Lower leg skin (tissue), 4 donors: Measurements from ENCODE around the gene C1QTNF1. TPM values are rescaled to one million over a fixed set of nuclear protein-coding genes. Genes with fewer than 3 reads are reported as not detected.

Experiments used
- DNase-seq, 2 donors: peaks; one replicate each; pipeline ENCODE4 v3.0.0-alpha.2; 2019; ENCODE audit warnings: low spot score in 2 of 2
- H3K4me3 ChIP-seq: fragments of 200-600 bp; sonication (generic); 2 replicates; pipeline ENCODE4 v1.5.1; 2017; ENCODE audit warnings: mild to moderate bottlenecking, low read depth; ENCODE audit not compliant: poor library complexity, severe bottlenecking
- POLR2A ChIP-seq, 2 donors: fragments of 450-650 bp; IDR thresholded peaks; one replicate each; pipeline ENCODE4 v1.6.1; 2016 to 2017; ENCODE audit warnings: antibody characterized with exemption in 2 of 2, mild to moderate bottlenecking in 1 of 2, moderate library complexity in 1 of 2
- WGBS, 2 donors: methylation state at CpG; one replicate each; pipeline ENCODE4 v1.1.5; 2018; 5-methylcytosine and 5-hydroxymethylcytosine counted together
- intact Hi-C: fragments of 100-400 bp; cut with DNase I; formaldehyde crosslinking; loops from one replicate; pipeline ENCODE4 v1.15.0; 2023; ENCODE audit warnings: low total_unique reads
- total RNA-seq, 4 donors: library from RNA; depleted of rRNA; stranded (reverse); fragments of >200 nt; gene quantifications; one replicate each; pipeline ENCODE4 v1.1.0, GENCODE V29; 2016
- TF ChIP-seq, protein P1 (sequence below), 3 donors: fragments of 450-650 bp; IDR thresholded peaks; one replicate each; pipeline ENCODE4 v1.5.1; 2016; ENCODE audit warnings: antibody characterized with exemption in 3 of 3, mild to moderate bottlenecking in 3 of 3, moderate library complexity in 2 of 3

Gene C1QTNF1
- total RNA-seq, 4 donors from 2014 or later, result 24.3 to 53.1 (median 29.5) TPM

DNA sequence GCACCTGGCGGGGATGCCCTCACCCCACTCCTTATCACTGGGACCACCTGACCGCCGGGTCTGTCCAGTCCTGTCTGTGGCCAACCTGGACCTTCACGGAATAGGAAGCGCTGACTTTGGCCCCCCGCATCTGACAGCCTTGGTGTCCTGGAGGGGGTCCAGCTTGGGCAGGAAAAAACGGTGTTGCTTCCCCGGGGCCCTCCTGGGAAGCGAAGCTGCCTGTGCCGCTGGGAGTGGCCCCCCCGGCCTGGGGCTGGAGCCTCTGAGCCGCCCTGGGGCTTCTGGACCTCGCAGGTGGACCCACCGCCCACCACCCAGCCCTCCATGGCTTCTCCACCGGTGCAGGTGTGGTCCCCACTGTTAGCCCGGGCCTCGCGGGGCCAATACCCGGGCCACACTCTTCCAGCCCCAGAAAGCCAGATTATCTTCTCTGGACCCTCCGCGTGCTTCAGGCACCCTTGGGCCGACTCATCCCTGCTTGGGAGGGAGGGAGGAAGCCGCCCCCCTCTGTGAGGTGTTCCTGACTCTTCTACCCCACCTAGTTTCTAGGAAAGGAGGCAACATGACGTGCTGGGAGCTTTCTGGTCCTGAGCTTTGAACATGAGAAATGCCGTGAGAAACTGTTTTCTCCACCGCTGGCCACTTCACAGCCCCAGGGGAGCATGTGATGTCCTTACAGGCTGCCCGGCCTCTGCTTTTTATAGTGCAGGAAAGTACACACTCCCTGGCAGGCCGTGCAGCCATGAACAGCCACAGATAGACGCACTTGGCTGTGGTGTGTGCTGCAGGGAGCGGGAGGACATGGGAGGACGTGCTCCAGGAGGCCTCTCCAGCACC is 1.1 kb downstream of the C1QTNF1 start:
- intact Hi-C loops, result no loop called here
- peak in 1 of 2 donors; percentile 87 for DNase-seq

DNA sequence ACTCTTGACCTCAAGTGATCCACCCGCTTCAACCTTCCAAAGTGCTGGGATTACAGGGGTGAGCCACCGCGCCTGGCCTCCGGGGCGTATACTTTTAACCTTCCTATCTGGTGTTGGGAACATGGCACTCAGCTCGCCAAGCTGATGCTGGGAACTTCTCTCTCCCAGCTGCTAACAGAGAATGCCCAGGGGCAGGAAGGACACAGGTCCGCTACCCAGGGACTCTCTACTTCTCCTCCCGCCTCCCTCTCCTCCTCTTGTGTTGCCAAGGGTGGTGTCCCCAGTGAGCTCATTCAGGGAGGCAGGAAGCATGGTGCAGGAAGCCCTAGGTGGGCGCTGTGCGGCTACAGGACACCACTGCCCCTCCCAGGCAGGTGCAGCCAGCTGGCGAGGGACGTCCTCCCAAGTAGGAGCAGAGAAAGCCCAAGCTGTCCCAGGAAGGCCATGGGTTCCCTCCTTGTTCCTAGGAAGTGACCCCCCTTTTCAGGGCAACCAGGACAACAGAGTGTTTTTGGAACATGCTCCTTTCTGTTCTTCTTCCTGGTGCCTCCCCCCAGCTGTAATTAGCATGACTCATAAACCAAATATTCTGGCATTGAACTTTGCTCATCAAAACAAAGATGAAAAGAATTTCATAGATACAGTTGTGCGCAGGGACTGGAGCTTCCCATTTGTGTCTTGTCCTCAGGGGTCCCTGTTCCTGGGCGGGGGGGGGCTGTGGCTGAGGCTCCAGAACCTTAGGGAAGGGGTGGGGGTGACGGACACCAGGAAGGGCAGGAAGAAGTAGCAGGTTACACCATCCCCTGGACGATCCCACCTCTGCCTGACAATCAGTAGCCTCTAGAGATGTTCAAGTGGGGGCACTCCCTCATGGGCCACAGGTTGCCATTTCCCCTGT is 2.7 kb downstream of the C1QTNF1 start:
- intact Hi-C loops, result no loop called here
- no peak for TF ChIP-seq POLR2A (IDR thresholded peaks at IDR 0.05)
- TF ChIP-seq, protein P1, sequence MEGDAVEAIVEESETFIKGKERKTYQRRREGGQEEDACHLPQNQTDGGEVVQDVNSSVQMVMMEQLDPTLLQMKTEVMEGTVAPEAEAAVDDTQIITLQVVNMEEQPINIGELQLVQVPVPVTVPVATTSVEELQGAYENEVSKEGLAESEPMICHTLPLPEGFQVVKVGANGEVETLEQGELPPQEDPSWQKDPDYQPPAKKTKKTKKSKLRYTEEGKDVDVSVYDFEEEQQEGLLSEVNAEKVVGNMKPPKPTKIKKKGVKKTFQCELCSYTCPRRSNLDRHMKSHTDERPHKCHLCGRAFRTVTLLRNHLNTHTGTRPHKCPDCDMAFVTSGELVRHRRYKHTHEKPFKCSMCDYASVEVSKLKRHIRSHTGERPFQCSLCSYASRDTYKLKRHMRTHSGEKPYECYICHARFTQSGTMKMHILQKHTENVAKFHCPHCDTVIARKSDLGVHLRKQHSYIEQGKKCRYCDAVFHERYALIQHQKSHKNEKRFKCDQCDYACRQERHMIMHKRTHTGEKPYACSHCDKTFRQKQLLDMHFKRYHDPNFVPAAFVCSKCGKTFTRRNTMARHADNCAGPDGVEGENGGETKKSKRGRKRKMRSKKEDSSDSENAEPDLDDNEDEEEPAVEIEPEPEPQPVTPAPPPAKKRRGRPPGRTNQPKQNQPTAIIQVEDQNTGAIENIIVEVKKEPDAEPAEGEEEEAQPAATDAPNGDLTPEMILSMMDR (IDR thresholded peaks at IDR 0.05), result no peak
- 27 to 28% methylated on average over 16 of the region's 16 CpGs for WGBS, 2 donors
- no peak overlapping the region for H3K4me3 ChIP-seq
- DNase-seq, result peak in 1 of 2 donors; percentile 90

More for the DNA sequence above, 1.1 kb downstream of the C1QTNF1 start:
- WGBS, 2 donors, result 29 to 52% methylated on average over 17 to 24 of the region's 31 CpGs
- TF ChIP-seq, protein P1 (IDR thresholded peaks at IDR 0.05), result no peak
- peak overlapping the region; percentile 31 for H3K4me3 ChIP-seq

DNA sequence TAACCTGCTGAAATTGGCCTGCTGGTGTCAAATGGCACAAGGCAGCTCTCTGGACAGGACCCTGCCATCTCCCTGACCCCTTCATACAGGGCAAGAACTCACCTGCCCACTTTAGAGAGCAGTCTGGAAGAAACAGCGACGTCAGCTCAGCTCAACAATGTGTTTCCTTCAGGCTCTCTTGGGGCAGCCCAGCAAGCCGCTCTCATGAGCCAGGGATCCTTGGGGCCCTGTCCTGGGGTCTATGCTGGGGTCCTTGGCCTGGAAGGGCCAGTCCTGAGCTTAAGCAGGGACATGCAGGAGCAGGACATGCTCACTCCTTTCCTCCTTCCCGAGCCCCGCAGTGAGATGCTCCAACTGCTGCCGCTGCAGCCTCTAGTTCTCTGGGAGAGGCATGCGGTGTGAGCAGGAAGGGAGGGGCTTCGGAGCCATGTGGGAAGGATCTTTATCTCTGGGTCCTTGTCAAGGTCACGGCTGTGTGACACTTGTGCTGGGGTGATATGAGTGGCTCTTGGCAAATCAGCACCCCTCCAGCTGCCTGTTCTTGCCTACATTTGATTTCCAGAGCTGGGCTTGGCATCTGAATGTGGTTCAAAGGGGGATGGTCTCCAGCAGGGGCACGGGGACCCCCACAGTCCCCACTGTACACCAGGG is 3.4 kb downstream of the C1QTNF1 start:
- H3K4me3 ChIP-seq, result no peak overlapping the region
- no peak for TF ChIP-seq POLR2A (IDR thresholded peaks at IDR 0.05)
- TF ChIP-seq, protein P1 (IDR thresholded peaks at IDR 0.05), result no peak
- intact Hi-C loops, result no loop called here
- WGBS, 2 donors, result 0 to 19% methylated on average over 5 to 10 of the region's 10 CpGs
- peak in 1 of 2 donors; percentile 88 for DNase-seq

DNA sequence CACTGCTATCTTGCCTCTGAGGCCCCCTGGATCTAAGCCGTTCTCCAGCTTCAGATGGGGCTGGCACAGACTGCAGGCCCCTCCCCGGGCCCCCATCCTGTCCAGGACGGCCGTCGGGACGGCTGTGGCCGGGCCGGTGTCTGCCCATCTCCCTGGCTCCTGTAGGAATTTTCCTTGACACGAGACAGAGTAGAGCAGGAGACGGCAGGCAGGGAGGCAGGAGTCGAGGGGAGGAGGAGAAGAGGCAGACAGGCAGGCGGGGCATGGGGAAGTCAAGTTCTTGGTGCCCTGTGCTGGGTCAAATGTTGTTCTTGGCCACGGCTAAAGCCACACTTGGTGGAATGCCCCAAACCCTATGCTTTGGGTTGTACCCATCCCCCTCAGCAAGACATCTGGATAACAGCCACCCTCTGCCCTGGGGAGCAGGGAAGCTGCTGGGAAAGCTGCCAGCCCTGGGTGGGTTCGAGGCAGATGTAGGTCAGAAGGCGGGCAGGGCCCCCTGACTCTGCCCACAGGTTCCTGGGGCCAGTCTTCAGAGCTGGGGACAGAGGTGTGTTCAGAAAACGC is 4.0 kb downstream of the C1QTNF1 start:
- peak in 1 of 2 donors; percentile 86 for DNase-seq
- intact Hi-C loops, result no loop called here
- TF ChIP-seq, protein P1 (IDR thresholded peaks at IDR 0.05), result no peak
- no peak for TF ChIP-seq POLR2A (IDR thresholded peaks at IDR 0.05)
- H3K4me3 ChIP-seq, result no peak overlapping the region
- WGBS, 2 donors, result 22 to 24% methylated on average over 13 to 16 of the region's 16 CpGs
